Kidney epithelial cell (primary cell): Measurements from ENCODE around the gene GNE. TPM values are rescaled to one million over a fixed set of nuclear protein-coding genes. Genes with fewer than 3 reads are reported as not detected.
"Not testable (repeated sequence)": the region's sequence is repeated elsewhere in the genome, so short reads cannot be mapped to it uniquely, and the experiment has no call there.

Experiments
- DNase-seq: peaks from one replicate; pipeline ENCODE4 v3.0.0-alpha.2; 2010; ENCODE audit warnings: low read depth
- H3K27me3 ChIP-seq: 2 replicates; pipeline ENCODE4 v1.6.0; 2011; ENCODE audit warnings: low read length; ENCODE audit not compliant: control insufficient read depth, insufficient read depth
- H3K36me3 ChIP-seq: 2 replicates; pipeline ENCODE4 v1.5.1; 2011; ENCODE audit warnings: low read length; ENCODE audit not compliant: control insufficient read depth, insufficient read depth
- H3K4me3 ChIP-seq: 2 replicates; pipeline ENCODE4 v1.5.1; 2011; ENCODE audit warnings: low read depth, mild to moderate bottlenecking, control low read depth, low read length
- total RNA-seq: library from RNA; depleted of rRNA; stranded (reverse); fragments of >200 nt; gene quantifications from 2 replicates; pipeline ENCODE4 v1.2.3, GENCODE V29; 2015
- TF ChIP-seq, protein P1 (sequence below): IDR thresholded peaks from 2 replicates; pipeline ENCODE4 v1.5.1; 2011; ENCODE audit warnings: mild to moderate bottlenecking, moderate library complexity, low read length, control low read depth, inconsistent platforms; ENCODE audit not compliant: insufficient read depth, poor library complexity, severe bottlenecking

GNE gene
- total RNA-seq, 1 donor from 2014 or later: 23.9 TPM

DNA sequence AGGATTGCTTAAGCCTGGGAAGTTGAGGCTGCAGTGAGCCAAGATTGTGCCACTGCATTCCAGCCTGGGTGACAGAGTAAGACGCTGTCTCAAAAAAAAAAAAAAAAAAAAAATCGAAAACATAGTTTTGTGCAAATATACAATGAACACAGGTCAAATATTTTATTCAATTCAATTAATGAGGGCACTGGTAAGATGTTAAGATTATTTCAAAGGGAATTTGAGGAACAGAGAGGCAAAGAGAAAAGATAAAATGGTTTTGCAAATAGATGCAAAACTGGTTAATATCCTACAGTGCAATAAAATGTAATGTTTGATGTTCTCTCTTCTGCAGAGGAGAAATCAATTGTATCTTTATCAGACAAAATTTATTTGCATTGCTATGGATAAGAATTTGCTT, 39.5 kb upstream of the GNE start:
- Histone ChIP-seq H3K36me3 (no peaks in the 10 kb centered on the region), H3K27me3 (no peaks in the 10 kb centered on the region), H3K4me3 (no peak overlapping the region)
- TF ChIP-seq, protein P1, sequence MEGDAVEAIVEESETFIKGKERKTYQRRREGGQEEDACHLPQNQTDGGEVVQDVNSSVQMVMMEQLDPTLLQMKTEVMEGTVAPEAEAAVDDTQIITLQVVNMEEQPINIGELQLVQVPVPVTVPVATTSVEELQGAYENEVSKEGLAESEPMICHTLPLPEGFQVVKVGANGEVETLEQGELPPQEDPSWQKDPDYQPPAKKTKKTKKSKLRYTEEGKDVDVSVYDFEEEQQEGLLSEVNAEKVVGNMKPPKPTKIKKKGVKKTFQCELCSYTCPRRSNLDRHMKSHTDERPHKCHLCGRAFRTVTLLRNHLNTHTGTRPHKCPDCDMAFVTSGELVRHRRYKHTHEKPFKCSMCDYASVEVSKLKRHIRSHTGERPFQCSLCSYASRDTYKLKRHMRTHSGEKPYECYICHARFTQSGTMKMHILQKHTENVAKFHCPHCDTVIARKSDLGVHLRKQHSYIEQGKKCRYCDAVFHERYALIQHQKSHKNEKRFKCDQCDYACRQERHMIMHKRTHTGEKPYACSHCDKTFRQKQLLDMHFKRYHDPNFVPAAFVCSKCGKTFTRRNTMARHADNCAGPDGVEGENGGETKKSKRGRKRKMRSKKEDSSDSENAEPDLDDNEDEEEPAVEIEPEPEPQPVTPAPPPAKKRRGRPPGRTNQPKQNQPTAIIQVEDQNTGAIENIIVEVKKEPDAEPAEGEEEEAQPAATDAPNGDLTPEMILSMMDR: no peak
- DNase-seq: no peak

GRCh38 chr9:36294996-36295395, 36.7 kb upstream of the GNE start:
- DNase-seq, H3K27me3 ChIP-seq, H3K4me3 ChIP-seq: not testable (repeated sequence)

DNA sequence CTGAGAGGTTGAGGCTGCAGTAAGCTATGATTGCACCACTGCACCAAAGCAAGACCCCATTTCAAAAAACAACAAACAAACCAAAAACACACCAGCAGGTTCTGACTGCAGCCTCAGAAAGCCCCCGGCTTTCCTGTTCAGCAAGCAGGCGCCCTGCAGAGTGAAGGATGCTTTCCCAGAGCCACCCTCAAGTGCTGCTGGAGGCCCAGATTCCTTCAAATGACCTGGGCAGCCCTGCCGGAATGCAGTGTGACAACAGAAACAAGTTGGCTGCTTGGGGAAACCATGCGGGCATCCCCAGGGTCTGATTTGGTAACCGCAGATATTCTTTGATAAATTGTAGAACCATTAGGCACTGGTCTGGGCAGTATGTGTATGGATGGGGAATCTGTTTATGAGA, 35.7 kb upstream of the GNE start:
- no peak for DNase-seq
- no peaks in the 10 kb centered on the region for H3K27me3 ChIP-seq
- H3K4me3 ChIP-seq: no peak overlapping the region
- H3K36me3 ChIP-seq: no peaks in the 10 kb centered on the region
- TF ChIP-seq, protein P1: no peak

More at GRCh38 chr9:36294996-36295395, 36.7 kb upstream of the GNE start:
- not testable (repeated sequence) for H3K36me3 ChIP-seq

GRCh38 chr9:36293171-36293570, 34.9 kb upstream of the GNE start:
- TF ChIP-seq, protein P1: no peak
- no peak for DNase-seq
- Histone ChIP-seq H3K27me3 (no peaks in the 10 kb centered on the region), H3K36me3 (no peaks in the 10 kb centered on the region), H3K4me3 (no peak overlapping the region)

DNA sequence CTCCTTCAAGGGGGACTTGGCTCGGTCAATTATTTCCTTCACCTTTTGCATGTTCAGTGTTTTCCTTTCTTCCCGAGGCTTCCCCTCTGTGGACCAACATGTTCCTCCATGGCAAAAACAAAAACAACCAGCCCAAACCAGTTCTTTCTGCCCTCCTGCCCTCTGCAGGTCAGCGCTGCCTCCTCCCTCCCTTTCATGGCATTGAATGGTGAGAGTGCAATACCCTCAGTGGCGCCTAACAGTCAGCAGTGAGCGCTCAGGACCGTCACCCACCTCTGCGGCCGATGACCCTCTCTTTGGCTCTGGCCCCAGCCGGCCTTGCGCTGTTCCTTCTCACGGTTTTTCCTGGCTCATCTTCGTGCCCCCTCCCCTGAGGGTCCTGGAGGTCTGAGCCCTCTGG, 34.4 kb upstream of the GNE start:
- Histone ChIP-seq H3K36me3 (no peaks in the 10 kb centered on the region), H3K4me3 (no peak overlapping the region), H3K27me3 (no peaks in the 10 kb centered on the region)
- no peak for DNase-seq
- TF ChIP-seq, protein P1: no peak

GRCh38 chr9:36290996-36291395, 32.7 kb upstream of the GNE start:
- TF ChIP-seq, protein P1: no peak
- DNase-seq: no peak
- no peaks in the 10 kb centered on the region for H3K27me3 ChIP-seq
- no peaks in the 10 kb centered on the region for H3K36me3 ChIP-seq
- no peak overlapping the region for H3K4me3 ChIP-seq
